ENCODE data around the gene ARL15.

Gene ARL15

GRCh38 chr5:53934151-53934820 lies 376.1 kb downstream of the ARL15 start:
- TF ChIP-seq MYC (IDR thresholded peaks at IDR 0.05; ENCODE audit: low read depth, low read length), result no peak
- no peak for TF ChIP-seq POLR2A (IDR thresholded peaks at IDR 0.05; ENCODE audit: extremely low read depth, insufficient read length)
- no peak for TF ChIP-seq CTCF (IDR thresholded peaks at IDR 0.05; ENCODE audit: low read depth, low read length)
- TF ChIP-seq MAX (IDR thresholded peaks at IDR 0.05; ENCODE audit: low read depth, low read length), result no peak
- DNase-seq (ENCODE audit: low read depth), result no peak
- H3K4me3 ChIP-seq (ENCODE audit: low read depth, low read length), result no peak overlapping the region

- no peak for TF ChIP-seq MAX (IDR thresholded peaks at IDR 0.05; ENCODE audit: low read depth, low read length)
- no peak for TF ChIP-seq POLR2A (IDR thresholded peaks at IDR 0.05; ENCODE audit: extremely low read depth, insufficient read length)
- TF ChIP-seq CTCF (IDR thresholded peaks at IDR 0.05; ENCODE audit: low read depth, low read length), result no peak
- no peak for TF ChIP-seq MYC (IDR thresholded peaks at IDR 0.05; ENCODE audit: low read depth, low read length)
- no peak for DNase-seq (ENCODE audit: low read depth)
- no peak overlapping the region for H3K4me3 ChIP-seq (ENCODE audit: low read depth, low read length)
Observed at GRCh38 chr5:53932351-53932750, 378.0 kb downstream of the ARL15 start.

GRCh38 chr5:53930457-53930856 lies 379.9 kb downstream of the ARL15 start:
- no peak for TF ChIP-seq CTCF (IDR thresholded peaks at IDR 0.05; ENCODE audit: low read depth, low read length)
- no peak for TF ChIP-seq MAX (IDR thresholded peaks at IDR 0.05; ENCODE audit: low read depth, low read length)
- TF ChIP-seq POLR2A (IDR thresholded peaks at IDR 0.05; ENCODE audit: extremely low read depth, insufficient read length), result no peak
- TF ChIP-seq MYC (IDR thresholded peaks at IDR 0.05; ENCODE audit: low read depth, low read length), result no peak
- H3K4me3 ChIP-seq (ENCODE audit: low read depth, low read length), result no peak overlapping the region
- DNase-seq (ENCODE audit: low read depth), result no peak

GRCh38 chr5:53929570-53929969 lies 380.8 kb downstream of the ARL15 start:
- no peak for TF ChIP-seq MYC (IDR thresholded peaks at IDR 0.05; ENCODE audit: low read depth, low read length)

GRCh38 chr5:53929152-53929551 lies 381.2 kb downstream of the ARL15 start:
- no peak for TF ChIP-seq MYC (IDR thresholded peaks at IDR 0.05; ENCODE audit: low read depth, low read length)
- no peak for TF ChIP-seq CTCF (IDR thresholded peaks at IDR 0.05; ENCODE audit: low read depth, low read length)
- TF ChIP-seq POLR2A (IDR thresholded peaks at IDR 0.05; ENCODE audit: extremely low read depth, insufficient read length), result no peak
- no peak for TF ChIP-seq MAX (IDR thresholded peaks at IDR 0.05; ENCODE audit: low read depth, low read length)
- no peak overlapping the region for H3K4me3 ChIP-seq (ENCODE audit: low read depth, low read length)
- DNase-seq (ENCODE audit: low read depth), result no peak

More at GRCh38 chr5:53929570-53929969, 380.8 kb downstream of the ARL15 start:
- DNase-seq (ENCODE audit: low read depth), result no peak
- H3K4me3 ChIP-seq (ENCODE audit: low read depth, low read length), result no peak overlapping the region

GRCh38 chr5:53928641-53929040 lies 381.7 kb downstream of the ARL15 start:
- TF ChIP-seq CTCF (IDR thresholded peaks at IDR 0.05; ENCODE audit: low read depth, low read length), result no peak
- no peak for TF ChIP-seq MYC (IDR thresholded peaks at IDR 0.05; ENCODE audit: low read depth, low read length)
- TF ChIP-seq POLR2A (IDR thresholded peaks at IDR 0.05; ENCODE audit: extremely low read depth, insufficient read length), result no peak
- TF ChIP-seq MAX (IDR thresholded peaks at IDR 0.05; ENCODE audit: low read depth, low read length), result no peak
- DNase-seq (ENCODE audit: low read depth), result no peak
- H3K4me3 ChIP-seq (ENCODE audit: low read depth, low read length), result no peak overlapping the region
